ENCODE measurements around the gene TTPAL.

TTPAL gene

GRCh38 chr20:44540834-44541233 is 65.2 kb downstream of the TTPAL start:
- no peak for DNase-seq (ENCODE audit: low read depth)

GRCh38 chr20:44541992-44542391 is 66.3 kb downstream of the TTPAL start:
- DNase-seq (ENCODE audit: low read depth) = no peak

- DNase-seq (ENCODE audit: low read depth) = no peak
Measured at GRCh38 chr20:44542890-44543289, 67.2 kb downstream of the TTPAL start.

- DNase-seq (ENCODE audit: low read depth) = no peak
Measured at GRCh38 chr20:44543358-44543757, 67.7 kb downstream of the TTPAL start.
